Mucosa of stomach (tissue), 1 donor: ENCODE measurements around the gene CNPY4.
"Not testable (repeated sequence)": the region's sequence is repeated elsewhere in the genome, so short reads cannot be mapped to it uniquely, and the experiment has no call there.

Source experiments
- H3K27me3 ChIP-seq: one replicate; pipeline ENCODE4 v1.7.0; 2013; ENCODE audit warnings: mild to moderate bottlenecking, low read length; ENCODE audit not compliant: control insufficient read depth, insufficient read depth
- H3K36me3 ChIP-seq: one replicate; pipeline ENCODE4 v1.7.0; 2013; ENCODE audit warnings: low read length; ENCODE audit not compliant: control insufficient read depth, insufficient read depth
- H3K4me1 ChIP-seq: one replicate; pipeline ENCODE4 v1.7.0; 2013; ENCODE audit warnings: mild to moderate bottlenecking, low read length; ENCODE audit not compliant: control insufficient read depth, insufficient read depth
- H3K4me3 ChIP-seq: one replicate; pipeline ENCODE4 v1.7.0; 2013; ENCODE audit warnings: low read length
- H3K9ac ChIP-seq: one replicate; pipeline ENCODE4 v1.7.0; 2013; ENCODE audit warnings: mild to moderate bottlenecking, low read length, moderate library complexity
- H3K9me3 ChIP-seq: one replicate; pipeline ENCODE4 v1.7.0; 2013; ENCODE audit warnings: mild to moderate bottlenecking, low read length, moderate library complexity; ENCODE audit not compliant: control insufficient read depth
- donor health status: Pancreatic carcinoma.

The CNPY4 gene

GRCh38 chr7:100126931-100127865 lies 7.8 kb downstream of the CNPY4 start, which contains the start of gene MBLAC1:
Gene MBLAC1 (plus strand): TSS chr7:100126967. CDS start chr7:100127396, 429 bp downstream.
- H3K36me3 ChIP-seq = no peaks in the 10 kb centered on the region
- H3K4me3 ChIP-seq = peak within 1 kb of the TSS; percentile 91
- no peaks in the 10 kb centered on the region for H3K27me3 ChIP-seq
- no peaks in the 10 kb centered on the region for H3K9me3 ChIP-seq
- peak within 1 kb of the TSS; percentile 96 for H3K9ac ChIP-seq
- peaks cover 41% of the 10 kb centered on the region for H3K4me1 ChIP-seq

- Histone ChIP-seq H3K36me3 (no peaks in the 10 kb centered on the region), H3K4me3 (peak overlapping the region; percentile 91), H3K27me3 (no peaks in the 10 kb centered on the region), H3K9ac (peak overlapping the region; percentile 96), H3K4me1 (peaks cover 38% of the 10 kb centered on the region), H3K9me3 (no peaks in the 10 kb centered on the region)
These were observed 8.6 kb downstream of the CNPY4 start for GRCh38 chr7:100127866-100128636.

- Histone ChIP-seq H3K9ac (no peak overlapping the region), H3K4me1 (peaks cover 38% of the 10 kb centered on the region)
These were observed 9.2 kb downstream of the CNPY4 start for GRCh38 chr7:100128637-100128963.

GRCh38 chr7:100130220-100130607 lies 10.8 kb downstream of the CNPY4 start:
- not testable (repeated sequence) for H3K27me3 ChIP-seq, H3K4me3 ChIP-seq, H3K9me3 ChIP-seq, H3K36me3 ChIP-seq, H3K9ac ChIP-seq
- H3K4me1 ChIP-seq = peaks cover 27% of the 10 kb centered on the region

More at GRCh38 chr7:100128637-100128963, 9.2 kb downstream of the CNPY4 start:
- no peaks in the 10 kb centered on the region for H3K27me3 ChIP-seq
- no peaks in the 10 kb centered on the region for H3K36me3 ChIP-seq
- H3K4me3 ChIP-seq = no peak overlapping the region
- H3K9me3 ChIP-seq = no peaks in the 10 kb centered on the region

GRCh38 chr7:100130608-100131453 lies 11.4 kb downstream of the CNPY4 start:
- no peaks in the 10 kb centered on the region for H3K36me3 ChIP-seq
- H3K9me3 ChIP-seq = no peaks in the 10 kb centered on the region
- no peak overlapping the region for H3K4me3 ChIP-seq
- peaks cover 21% of the 10 kb centered on the region for H3K4me1 ChIP-seq
- peak overlapping the region; percentile 47 for H3K9ac ChIP-seq
- no peaks in the 10 kb centered on the region for H3K27me3 ChIP-seq

- no peak overlapping the region for H3K9ac ChIP-seq
- no peaks in the 10 kb centered on the region for H3K36me3 ChIP-seq
- no peak overlapping the region for H3K4me3 ChIP-seq
- no peaks in the 10 kb centered on the region for H3K9me3 ChIP-seq
- no peaks in the 10 kb centered on the region for H3K27me3 ChIP-seq
- peaks cover 15% of the 10 kb centered on the region for H3K4me1 ChIP-seq
These were observed 12.7 kb downstream of the CNPY4 start for GRCh38 chr7:100132126-100132525.

- Histone ChIP-seq H3K27me3 (no peaks in the 10 kb centered on the region), H3K4me1 (peaks cover 14% of the 10 kb centered on the region), H3K9me3 (no peaks in the 10 kb centered on the region), H3K4me3 (no peak overlapping the region), H3K36me3 (no peaks in the 10 kb centered on the region), H3K9ac (no peak overlapping the region)
These were observed 13.3 kb downstream of the CNPY4 start for GRCh38 chr7:100132697-100133151.

GRCh38 chr7:100137851-100138760 lies 18.7 kb downstream of the CNPY4 start:
- H3K9ac ChIP-seq = no peak overlapping the region
- no peak overlapping the region for H3K4me3 ChIP-seq
- no peaks in the 10 kb centered on the region for H3K36me3 ChIP-seq
- peaks cover 21% of the 10 kb centered on the region for H3K4me1 ChIP-seq
- no peaks in the 10 kb centered on the region for H3K27me3 ChIP-seq
- no peaks in the 10 kb centered on the region for H3K9me3 ChIP-seq

- no peak overlapping the region for H3K9ac ChIP-seq
These were observed 22.1 kb downstream of the CNPY4 start for GRCh38 chr7:100141555-100141949.

GRCh38 chr7:100142461-100142860 lies 23.0 kb downstream of the CNPY4 start:
- Histone ChIP-seq H3K36me3 (no peaks in the 10 kb centered on the region), H3K9ac (no peak overlapping the region), H3K4me3 (no peak overlapping the region), H3K4me1 (peaks cover 21% of the 10 kb centered on the region), H3K9me3 (no peaks in the 10 kb centered on the region), H3K27me3 (no peaks in the 10 kb centered on the region)

More at GRCh38 chr7:100141555-100141949, 22.1 kb downstream of the CNPY4 start:
- Histone ChIP-seq H3K4me1 (peaks cover 21% of the 10 kb centered on the region), H3K4me3 (no peak overlapping the region), H3K36me3 (no peaks in the 10 kb centered on the region), H3K27me3 (no peaks in the 10 kb centered on the region), H3K9me3 (no peaks in the 10 kb centered on the region)

- not testable (repeated sequence) for H3K9ac ChIP-seq, H3K27me3 ChIP-seq, H3K36me3 ChIP-seq, H3K9me3 ChIP-seq, H3K4me3 ChIP-seq
- peaks cover 19% of the 10 kb centered on the region for H3K4me1 ChIP-seq
These were observed 26.9 kb downstream of the CNPY4 start for GRCh38 chr7:100146350-100146749.
